Stimulated activated CD8-positive, alpha-beta memory T cell treated with anti-CD3 and anti-CD28 coated beads, Interleukin-12 subunit alpha, Interleukin-12 subunit beta, amount 100 ng/mL, for 1 hour (primary cell): ENCODE data around the gene PAX5.

Experiments used
- DNase-seq: peaks from one replicate; pipeline ENCODE4 v3.0.0-alpha.2; 2020; ENCODE audit warnings: low read depth

PAX5 gene

GRCh38 chr9:36987409-36987808, 46.7 kb downstream of the PAX5 start:
- DNase-seq: no peak

- DNase-seq: no peak
These were observed 47.3 kb downstream of the PAX5 start for GRCh38 chr9:36986468-36987408.

- no peak for DNase-seq
These were observed 48.1 kb downstream of the PAX5 start for GRCh38 chr9:36985769-36986467.

GRCh38 chr9:36985061-36985768, 48.9 kb downstream of the PAX5 start:
- DNase-seq: no peak

- DNase-seq: no peak
These were observed 53.7 kb downstream of the PAX5 start for GRCh38 chr9:36980148-36980974.

DNA sequence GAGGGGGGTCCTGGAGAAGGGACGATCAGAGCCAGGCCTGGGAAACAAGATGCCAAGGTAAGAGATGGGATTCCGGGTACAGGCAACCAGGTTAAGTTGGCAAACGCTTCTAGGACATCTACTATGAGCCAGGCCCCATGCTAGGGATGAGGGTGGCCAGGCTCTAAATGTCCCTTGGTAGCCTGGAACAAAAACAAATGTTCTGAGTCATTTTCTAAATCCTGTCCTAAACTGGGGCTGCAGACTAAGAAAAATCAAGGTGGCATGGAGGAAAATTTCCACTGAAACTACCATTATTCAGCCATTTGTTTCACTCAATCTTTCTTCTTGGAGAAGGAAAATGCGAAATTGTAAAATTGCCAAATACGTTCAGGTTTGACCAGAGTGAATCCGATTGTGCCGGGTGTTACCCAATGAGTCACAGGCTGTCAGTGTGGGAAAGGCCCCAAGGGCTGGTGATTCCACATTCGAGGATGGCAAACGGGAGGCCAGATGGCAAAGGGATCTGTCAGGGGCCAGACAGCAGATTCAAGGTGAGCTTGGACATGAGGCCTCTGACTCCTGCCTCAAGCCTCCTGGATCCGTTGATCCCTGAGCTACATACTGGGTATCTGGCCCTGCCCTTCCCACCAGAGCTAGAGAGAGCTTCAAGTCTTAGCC, 57.6 kb downstream of the PAX5 start:
- DNase-seq: no peak

- DNase-seq: no peak
These were observed 59.3 kb downstream of the PAX5 start for GRCh38 chr9:36974731-36975130.

- no peak for DNase-seq
These were observed 62.1 kb downstream of the PAX5 start for GRCh38 chr9:36971935-36972488.

GRCh38 chr9:36970007-36970888, 63.8 kb downstream of the PAX5 start:
- DNase-seq: no peak

DNA sequence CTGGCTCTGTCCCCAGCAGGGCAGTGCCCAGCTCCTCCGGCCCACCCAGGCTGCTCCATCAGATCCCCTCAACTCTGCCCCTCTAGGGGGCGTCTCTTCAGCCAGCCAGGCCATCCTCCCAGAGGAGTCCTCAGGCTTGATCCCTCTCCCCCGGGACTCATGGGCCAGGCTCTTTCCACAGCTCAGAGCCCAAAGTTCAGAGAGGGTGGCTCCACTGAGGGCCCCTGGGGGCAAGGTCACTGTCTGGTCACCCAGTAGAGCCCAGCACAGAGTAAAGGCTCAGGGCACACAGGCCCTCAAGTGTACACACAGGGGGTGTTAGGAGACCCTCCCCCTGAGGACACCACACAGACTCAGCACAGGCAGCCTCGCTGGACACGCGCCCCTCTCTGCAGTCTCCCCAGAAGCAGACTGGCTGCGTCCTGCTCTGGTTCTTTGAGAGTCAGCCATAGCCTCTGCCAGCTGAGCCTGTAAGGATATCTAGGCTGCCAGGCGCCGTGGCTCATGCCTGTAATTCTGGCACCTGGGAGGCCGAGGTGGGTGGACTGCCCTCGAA, 64.8 kb downstream of the PAX5 start:
- DNase-seq: no peak

GRCh38 chr9:36968574-36969215, 65.4 kb downstream of the PAX5 start:
- DNase-seq: no peak

- no peak for DNase-seq
These were observed 66.1 kb downstream of the PAX5 start for GRCh38 chr9:36967997-36968396.

- no peak for DNase-seq
These were observed 67.5 kb downstream of the PAX5 start for GRCh38 chr9:36966371-36967097.

- no peak for DNase-seq
These were observed 69.3 kb downstream of the PAX5 start for GRCh38 chr9:36964791-36965190.

- DNase-seq: no peak
These were observed 70.7 kb downstream of the PAX5 start for GRCh38 chr9:36963346-36963745.

GRCh38 chr9:36962691-36963090, 71.4 kb downstream of the PAX5 start:
- DNase-seq: no peak

DNA sequence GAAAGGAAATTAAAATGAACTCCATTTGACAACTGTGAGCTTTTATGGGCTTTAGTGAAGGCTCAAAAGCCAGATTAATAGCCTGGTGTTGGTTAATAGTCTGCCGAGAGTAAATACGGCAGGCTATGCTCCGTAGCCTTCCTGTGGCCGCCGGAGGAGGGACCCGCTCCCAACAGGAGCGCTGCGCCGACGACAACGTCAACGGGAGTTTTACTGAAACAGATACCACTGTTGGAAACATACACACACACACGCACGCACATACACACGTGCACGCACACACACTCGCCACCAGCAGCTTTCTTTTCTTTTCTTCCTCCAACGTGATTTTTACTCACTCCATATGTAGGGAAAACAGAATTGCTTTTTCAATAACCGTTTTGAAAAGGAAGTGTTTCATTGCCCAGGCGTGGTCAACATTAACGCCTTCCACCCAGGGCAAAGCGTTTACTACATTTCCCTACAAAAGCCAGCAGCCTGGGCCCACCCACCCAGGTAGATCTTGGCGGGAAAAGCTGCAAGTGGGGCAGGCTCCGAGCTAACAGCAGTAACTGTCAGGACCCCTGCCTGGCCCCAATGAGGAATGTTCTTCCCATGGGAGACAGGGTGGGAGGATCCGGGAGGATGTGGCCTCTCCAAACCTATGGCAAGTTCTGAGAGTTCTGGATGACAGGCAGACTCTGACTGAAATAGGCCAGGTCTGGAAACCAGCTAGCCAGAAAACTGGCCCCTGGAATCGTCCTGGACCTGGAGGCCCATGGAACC, 72.3 kb downstream of the PAX5 start:
- no peak for DNase-seq

- no peak for DNase-seq
These were observed 73.0 kb downstream of the PAX5 start for GRCh38 chr9:36961051-36961450.
